OCI-LY3 (cell line): ENCODE measurements around the gene STYXL1.
"Not testable (repeated sequence)": the region's sequence is repeated elsewhere in the genome, so short reads cannot be mapped to it uniquely, and the experiment has no call there.

Experiments used
- H2AFZ ChIP-seq: fragments of 200-600, 300-600 bp; shearing (Covaris generic); 2 replicates; pipeline ENCODE4 v1.6.0; 2014; ENCODE audit warnings: antibody characterized with exemption, low read depth, low read length
- H3K27ac ChIP-seq: fragments of 200-600, 300-600 bp; sonication (generic); 2 replicates; pipeline ENCODE4 v1.5.1; 2014; ENCODE audit warnings: mild to moderate bottlenecking, low read length, moderate library complexity, mixed read lengths
- H3K27me3 ChIP-seq: fragments of 200-600, 300-600 bp; sonication (generic); 2 replicates; pipeline ENCODE4 v1.6.1; 2014; ENCODE audit warnings: low read depth, low read length, mixed read lengths
- H3K36me3 ChIP-seq: fragments of 200-600, 300-600 bp; sonication (generic); replicated peaks from 2 replicates; pipeline ENCODE3; 2014; ENCODE audit warnings: low read depth, low read length, mixed read lengths
- H3K4me1 ChIP-seq: fragments of 300-600, 200-600 bp; sonication (generic); 2 replicates; pipeline ENCODE4 v1.6.1; 2014; ENCODE audit warnings: low read length, mixed read lengths
- H3K4me2 ChIP-seq: fragments of 200-600, 300-600 bp; sonication (generic); 2 replicates; pipeline ENCODE4 v1.6.1; 2014; ENCODE audit warnings: low read length, mixed read lengths
- H3K4me3 ChIP-seq: fragments of 300-600, 200-600 bp; sonication (generic); 2 replicates; pipeline ENCODE4 v1.5.1; 2014; ENCODE audit warnings: antibody characterized with exemption, mild to moderate bottlenecking, low read length, moderate library complexity
- H3K79me2 ChIP-seq: fragments of 300-600, 200-600 bp; shearing (Covaris generic); 2 replicates; pipeline ENCODE4 v1.6.1; 2014; ENCODE audit warnings: mild to moderate bottlenecking, low read length, mixed read lengths
- H3K9ac ChIP-seq: fragments of 300-600, 200-600 bp; shearing (Covaris generic); 2 replicates; pipeline ENCODE4 v1.6.0; 2014; ENCODE audit warnings: mild to moderate bottlenecking, low read length, moderate library complexity
- H3K9me3 ChIP-seq: fragments of 200-600, 300-600 bp; shearing (Covaris generic); 2 replicates; pipeline ENCODE4 v1.6.1; 2014; ENCODE audit warnings: low read length, mixed read lengths; ENCODE audit not compliant: insufficient read depth
- H4K20me1 ChIP-seq: fragments of 200-600, 300-600 bp; sonication (generic); 2 replicates; pipeline ENCODE4 v1.6.1; 2016; ENCODE audit warnings: low read length, mixed read lengths; ENCODE audit not compliant: insufficient read depth
- CTCF ChIP-seq: fragments of 200-600, 300-600 bp; sonication (generic); IDR thresholded peaks from 2 replicates; pipeline ENCODE4 v1.5.1; 2014; ENCODE audit warnings: antibody characterized with exemption, low read length, low read depth
- EZH2phosphoT487 ChIP-seq: fragments of 200-600 bp; shearing (Covaris generic); IDR thresholded peaks from 2 replicates; pipeline ENCODE4 v1.6.1; 2018; ENCODE audit warnings: antibody characterized with exemption, mixed run types, low read depth

The STYXL1 gene

GRCh38 chr7:76037310-76037709 is 10.5 kb downstream of the STYXL1 start:
- TF ChIP-seq EZH2phosphoT487, result no peak
- no peak for TF ChIP-seq CTCF
- Histone ChIP-seq H3K27ac (no peak overlapping the region), H4K20me1 (no peaks in the 10 kb centered on the region; the same call in 1 of the 2 replicates), H3K36me3 (no peaks in the 10 kb centered on the region), H3K4me1 (no peaks in the 10 kb centered on the region), H3K9ac (no peak overlapping the region), H3K4me2 (no peak overlapping the region), H3K27me3 (no peaks in the 10 kb centered on the region), H3K9me3 (no peaks in the 10 kb centered on the region), H2AFZ (no peak overlapping the region), H3K4me3 (no peak overlapping the region), H3K79me2 (no peaks in the 10 kb centered on the region)

- H3K36me3 ChIP-seq, result no peaks in the 10 kb centered on the region
- no peaks in the 10 kb centered on the region for H4K20me1 ChIP-seq
- no peaks in the 10 kb centered on the region for H3K79me2 ChIP-seq
- no peak overlapping the region for H3K4me3 ChIP-seq
- TF ChIP-seq EZH2phosphoT487 (no peak), CTCF (no peak)
- H3K9me3 ChIP-seq, result no peaks in the 10 kb centered on the region
- H3K4me2 ChIP-seq, result no peak overlapping the region
- no peaks in the 10 kb centered on the region for H3K4me1 ChIP-seq
- no peak overlapping the region for H2AFZ ChIP-seq
- H3K27me3 ChIP-seq, result no peaks in the 10 kb centered on the region
- no peak overlapping the region for H3K9ac ChIP-seq
- H3K27ac ChIP-seq, result no peak overlapping the region
These were observed 15.8 kb downstream of the STYXL1 start for GRCh38 chr7:76031964-76032363.

GRCh38 chr7:76029682-76030081 is 18.1 kb downstream of the STYXL1 start:
- H3K4me3 ChIP-seq, H3K79me2 ChIP-seq, H3K4me2 ChIP-seq, H2AFZ ChIP-seq, H3K9me3 ChIP-seq, H3K36me3 ChIP-seq, H4K20me1 ChIP-seq, H3K27ac ChIP-seq, H3K27me3 ChIP-seq, H3K9ac ChIP-seq, H3K4me1 ChIP-seq: not testable (repeated sequence)

- TF ChIP-seq EZH2phosphoT487 (no peak), CTCF (no peak)
These were observed 24.8 kb downstream of the STYXL1 start for GRCh38 chr7:76023002-76023401.

More at GRCh38 chr7:76023002-76023401, 24.8 kb downstream of the STYXL1 start:
- peaks cover 4% of the 10 kb centered on the region for H3K36me3 ChIP-seq
- no peaks in the 10 kb centered on the region for H3K27me3 ChIP-seq
- H3K4me2 ChIP-seq, result no peak overlapping the region
- no peaks in the 10 kb centered on the region for H3K4me1 ChIP-seq
- H3K27ac ChIP-seq, result no peak overlapping the region
- H3K79me2 ChIP-seq, result no peaks in the 10 kb centered on the region
- H3K4me3 ChIP-seq, result no peak overlapping the region
- H3K9ac ChIP-seq, result no peak overlapping the region
- no peaks in the 10 kb centered on the region for H4K20me1 ChIP-seq
- no peak overlapping the region for H2AFZ ChIP-seq
- H3K9me3 ChIP-seq, result no peaks in the 10 kb centered on the region
